RWPE2 (cell line): ENCODE measurements around the gene ITGB1.
A peak's percentile ranks its signal among the peaks of the same experiment; 100 is the strongest.

Experiments used
- ATAC-seq: fragments of 200-7000 bp; cut with Tn5 transposase; 3 replicates; pipeline ENCODE4 v1.9.1; 2021; ENCODE audit warnings: low read depth
- DNase-seq: peaks from one replicate; pipeline ENCODE4 v3.0.0-alpha.2; 2020; ENCODE audit warnings: low spot score
- H3K27ac ChIP-seq: fragments of 450-650 bp; 2 replicates; pipeline ENCODE4 v1.5.1; 2017; ENCODE audit warnings: mild to moderate bottlenecking; ENCODE audit not compliant: poor library complexity, severe bottlenecking
- H3K27me3 ChIP-seq: fragments of 250-450 bp; sonication (Bioruptor Pico); 2 replicates; pipeline ENCODE4 v1.5.1; 2021; ENCODE audit warnings: mild to moderate bottlenecking, moderate library complexity; ENCODE audit not compliant: insufficient read depth, poor library complexity, severe bottlenecking
- H3K36me3 ChIP-seq: fragments of 250-450 bp; sonication (Bioruptor Pico); 2 replicates; pipeline ENCODE4 v1.5.1; 2020; ENCODE audit warnings: low read depth, mild to moderate bottlenecking, moderate library complexity
- H3K4me1 ChIP-seq: fragments of 250-450 bp; sonication (Bioruptor Pico); 2 replicates; pipeline ENCODE4 v1.5.1; 2021; ENCODE audit warnings: mild to moderate bottlenecking, moderate library complexity; ENCODE audit not compliant: insufficient read depth, poor library complexity, severe bottlenecking
- H3K4me3 ChIP-seq: fragments of 250-450 bp; sonication (Bioruptor Pico); 2 replicates; pipeline ENCODE4 v1.5.1; 2021; ENCODE audit warnings: mild to moderate bottlenecking, moderate library complexity; ENCODE audit not compliant: severe bottlenecking
- H3K9me3 ChIP-seq: fragments of 250-450 bp; sonication (Bioruptor Pico); 2 replicates; pipeline ENCODE4 v1.5.1; 2021; ENCODE audit warnings: mild to moderate bottlenecking, moderate library complexity; ENCODE audit not compliant: severe bottlenecking
- TF ChIP-seq, protein P1 (sequence below): fragments of 450-650 bp; IDR thresholded peaks from one replicate; pipeline ENCODE4 v1.5.1; 2017; ENCODE audit warnings: mild to moderate bottlenecking, moderate library complexity; ENCODE audit not compliant: poor library complexity, severe bottlenecking

Gene ITGB1

DNA sequence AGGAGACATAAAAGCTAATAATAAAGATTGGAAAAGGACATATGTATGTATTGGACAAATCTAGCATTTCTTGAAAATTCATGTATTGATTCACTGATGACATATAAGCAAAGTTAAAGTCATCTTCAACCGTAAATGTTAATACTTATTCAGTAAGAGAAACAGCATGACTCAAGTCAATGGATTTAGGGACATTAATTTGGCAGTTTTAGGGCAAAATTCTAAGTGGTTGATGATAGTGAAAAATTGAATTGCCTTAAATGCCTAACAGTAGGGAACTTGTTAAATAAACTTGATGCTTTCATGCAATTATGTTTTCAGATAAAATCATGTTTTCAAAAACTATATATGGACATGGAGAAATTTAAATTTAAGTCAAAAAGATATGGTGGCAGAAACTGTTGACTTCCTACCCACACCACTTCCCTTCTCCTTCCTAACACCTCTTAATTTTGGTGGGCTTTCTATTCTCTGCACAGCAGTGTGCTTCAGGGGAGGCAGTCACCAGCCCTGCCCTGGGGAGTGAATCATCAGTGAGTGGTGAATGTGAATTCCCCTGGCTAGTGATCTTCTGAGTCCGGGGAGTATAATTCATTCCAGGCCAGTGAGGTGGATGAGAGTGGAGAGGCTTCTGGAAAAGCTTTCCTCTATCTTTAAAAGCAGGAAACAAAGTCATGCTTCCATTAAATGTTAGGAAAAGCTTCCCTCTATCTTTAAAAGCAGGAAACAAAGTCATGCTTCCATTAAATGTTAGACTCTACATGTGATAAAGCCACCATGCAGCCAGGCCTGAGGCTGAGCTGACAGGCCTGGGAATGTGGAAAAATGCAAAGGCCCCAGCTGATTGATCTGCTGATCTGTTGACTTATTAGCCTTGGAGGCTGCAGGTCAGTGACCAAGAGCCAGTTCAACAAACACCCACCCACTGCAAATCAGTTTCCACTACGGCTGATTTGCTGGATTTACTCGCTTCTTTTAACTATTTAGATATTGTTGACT, 25.2 kb upstream of the ITGB1 start:
- TF ChIP-seq, protein P1, sequence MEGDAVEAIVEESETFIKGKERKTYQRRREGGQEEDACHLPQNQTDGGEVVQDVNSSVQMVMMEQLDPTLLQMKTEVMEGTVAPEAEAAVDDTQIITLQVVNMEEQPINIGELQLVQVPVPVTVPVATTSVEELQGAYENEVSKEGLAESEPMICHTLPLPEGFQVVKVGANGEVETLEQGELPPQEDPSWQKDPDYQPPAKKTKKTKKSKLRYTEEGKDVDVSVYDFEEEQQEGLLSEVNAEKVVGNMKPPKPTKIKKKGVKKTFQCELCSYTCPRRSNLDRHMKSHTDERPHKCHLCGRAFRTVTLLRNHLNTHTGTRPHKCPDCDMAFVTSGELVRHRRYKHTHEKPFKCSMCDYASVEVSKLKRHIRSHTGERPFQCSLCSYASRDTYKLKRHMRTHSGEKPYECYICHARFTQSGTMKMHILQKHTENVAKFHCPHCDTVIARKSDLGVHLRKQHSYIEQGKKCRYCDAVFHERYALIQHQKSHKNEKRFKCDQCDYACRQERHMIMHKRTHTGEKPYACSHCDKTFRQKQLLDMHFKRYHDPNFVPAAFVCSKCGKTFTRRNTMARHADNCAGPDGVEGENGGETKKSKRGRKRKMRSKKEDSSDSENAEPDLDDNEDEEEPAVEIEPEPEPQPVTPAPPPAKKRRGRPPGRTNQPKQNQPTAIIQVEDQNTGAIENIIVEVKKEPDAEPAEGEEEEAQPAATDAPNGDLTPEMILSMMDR: no peak

DNA sequence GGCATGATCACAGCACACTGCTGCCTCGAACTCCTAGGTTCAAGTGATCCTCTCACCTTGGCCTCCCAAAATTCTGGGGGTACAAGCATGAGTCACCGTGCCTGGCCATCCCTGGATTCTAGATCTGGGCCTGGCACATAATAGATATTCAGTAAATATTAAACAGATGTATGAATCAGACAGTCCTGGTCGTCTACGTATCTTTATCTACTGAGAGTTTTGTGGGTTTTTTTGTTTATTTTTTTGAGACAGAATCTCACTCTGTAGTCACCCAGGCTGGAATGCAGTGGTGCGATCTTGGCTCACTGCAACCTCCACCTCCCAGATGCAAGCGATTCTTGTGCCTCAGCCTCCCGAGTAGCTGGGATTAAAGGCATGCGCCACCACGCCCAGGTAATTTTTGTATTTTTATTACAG, 24.3 kb upstream of the ITGB1 start:
- TF ChIP-seq, protein P1: no peak
- H3K4me3 ChIP-seq: no peak overlapping the region
- ATAC-seq (peak; percentile 10; the same call in 2 of the 3 replicates), DNase-seq (no peak)
- no peaks in the 10 kb centered on the region for H3K9me3 ChIP-seq
- H3K27me3 ChIP-seq: no peaks in the 10 kb centered on the region
- peak overlapping the region; percentile 98 for H3K27ac ChIP-seq
- H3K4me1 ChIP-seq: peaks cover 55% of the 10 kb centered on the region
- H3K36me3 ChIP-seq: no peaks in the 10 kb centered on the region

More for the DNA sequence above, 25.2 kb upstream of the ITGB1 start:
- no peak overlapping the region for H3K4me3 ChIP-seq
- DNase-seq (peak; percentile 79), ATAC-seq (peak; percentile 65)
- H3K27ac ChIP-seq: peak overlapping the region; percentile 98
- H3K27me3 ChIP-seq: no peaks in the 10 kb centered on the region
- H3K36me3 ChIP-seq: no peaks in the 10 kb centered on the region
- H3K4me1 ChIP-seq: peaks cover 55% of the 10 kb centered on the region
- no peaks in the 10 kb centered on the region for H3K9me3 ChIP-seq

DNA sequence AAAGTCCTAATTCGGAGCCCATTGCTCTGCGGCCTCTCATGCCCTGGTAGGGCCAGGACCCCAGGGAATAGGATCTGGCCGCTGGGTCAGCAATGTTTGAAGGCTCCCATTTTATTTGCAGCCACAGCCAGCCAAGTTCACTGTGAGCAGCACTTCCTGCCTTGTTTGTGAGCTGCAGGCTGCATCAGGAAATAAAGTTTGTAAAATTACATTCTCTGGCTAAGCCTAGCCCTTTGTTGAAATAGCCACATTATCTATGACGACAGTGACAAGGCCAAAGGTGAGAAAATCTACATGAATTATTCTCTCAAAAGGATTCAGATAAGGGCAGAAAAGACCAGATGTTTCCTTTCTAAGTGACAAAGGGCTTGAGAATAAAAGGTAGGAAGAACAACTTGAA, 23.7 kb upstream of the ITGB1 start:
- no peaks in the 10 kb centered on the region for H3K9me3 ChIP-seq
- H3K27ac ChIP-seq: peak overlapping the region; percentile 98
- TF ChIP-seq, protein P1: no peak
- peaks cover 55% of the 10 kb centered on the region for H3K4me1 ChIP-seq
- ATAC-seq (no peak), DNase-seq (no peak)
- H3K36me3 ChIP-seq: no peaks in the 10 kb centered on the region
- no peaks in the 10 kb centered on the region for H3K27me3 ChIP-seq
- H3K4me3 ChIP-seq: no peak overlapping the region

- DNase-seq: peak; percentile 99
- H3K27me3 ChIP-seq: no peaks in the 10 kb centered on the region
- no peaks in the 10 kb centered on the region for H3K9me3 ChIP-seq
- no peaks in the 10 kb centered on the region for H3K36me3 ChIP-seq
- TF ChIP-seq, protein P1: no peak
- H3K27ac ChIP-seq: peak overlapping the region; percentile 98
- peaks cover 49% of the 10 kb centered on the region for H3K4me1 ChIP-seq
- peak; percentile 89 for ATAC-seq
- peak overlapping the region; percentile 25 for H3K4me3 ChIP-seq
Measured at GRCh38 chr10:32980558-32981468, 22.8 kb upstream of the ITGB1 start.
